ENCODE data around the gene WDR59.

- no peak for TF ChIP-seq CTCF (conservative IDR thresholded peaks at IDR 0.05; ENCODE audit: low read length)
- no peak for TF ChIP-seq EZH2phosphoT487 (IDR thresholded peaks at IDR 0.05; ENCODE audit: borderline replicate concordance)
These were observed 44.9 kb upstream of the WDR59 start for GRCh38 chr16:75029854-75030253.

Measured in Loucy (cell line).